Measurements from ENCODE around the gene TNRC6C.
A peak's percentile ranks its signal among the peaks of the same experiment; 100 is the strongest.
"Not testable (repeated sequence)": the region's sequence is repeated elsewhere in the genome, so short reads cannot be mapped to it uniquely, and the experiment has no call there.

The TNRC6C gene

DNA sequence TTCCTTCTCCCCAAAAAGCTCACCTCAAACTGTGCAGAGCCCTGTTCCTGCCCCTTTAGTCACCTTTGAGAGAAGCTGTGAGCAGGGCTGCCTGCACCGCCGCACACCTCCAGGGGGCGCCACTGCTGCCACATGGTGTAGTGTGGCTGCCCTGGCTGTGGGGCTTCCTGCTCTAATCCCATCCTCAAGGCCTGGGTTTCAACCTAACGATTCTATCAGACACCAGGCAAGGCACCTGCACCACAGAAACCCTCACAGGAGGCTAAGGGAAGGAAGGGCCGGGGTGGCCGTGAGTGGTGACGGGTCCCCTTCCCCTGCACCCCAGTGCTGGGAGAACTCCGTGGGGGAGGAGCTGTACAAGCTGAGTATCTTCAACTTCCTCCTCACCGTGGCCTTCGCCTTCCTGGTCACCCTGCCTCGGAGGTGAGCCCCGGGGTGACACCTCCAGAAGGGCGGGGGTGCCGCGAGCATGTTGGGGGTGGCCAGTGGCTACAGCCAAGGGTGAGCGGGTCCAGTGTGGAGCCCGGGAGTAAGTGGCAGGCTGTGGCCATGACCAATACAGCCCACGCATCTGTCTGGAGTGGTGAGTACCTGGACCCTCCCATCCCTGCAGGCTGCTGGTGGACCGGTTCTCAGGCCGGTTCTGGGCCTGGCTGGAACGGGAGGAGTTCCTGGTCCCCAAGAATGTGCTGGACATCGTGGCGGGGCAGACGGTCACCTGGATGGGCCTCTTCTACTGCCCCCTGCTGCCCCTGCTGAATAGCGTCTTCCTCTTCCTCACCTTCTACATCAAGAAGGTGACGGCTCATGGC is 179.1 kb downstream of the TNRC6C start:
- Histone ChIP-seq H3K9me3 (ENCODE audit: insufficient read depth, low read length, severe bottlenecking) (no peaks in the 10 kb centered on the region), H2AFZ (ENCODE audit: low read depth, low read length) (no peak overlapping the region), H3K4me2 (ENCODE audit: insufficient read depth, low read length) (no peak overlapping the region), H3K79me2 (ENCODE audit: insufficient read depth, low read length) (peaks cover 3% of the 10 kb centered on the region; the same call in 1 of the 2 replicates), H3K36me3 (ENCODE audit: insufficient read depth, low read length) (peaks cover 40% of the 10 kb centered on the region), H4K20me1 (ENCODE audit: insufficient read depth, low read length) (peaks cover 44% of the 10 kb centered on the region), H3K4me1 (ENCODE audit: insufficient read depth, low read length) (peaks cover 16% of the 10 kb centered on the region), H3K4me3 (ENCODE audit: low read depth in 1 of 2, low read length in 2 of 2) (no peak overlapping the region), H3K27me3 (ENCODE audit: insufficient read depth, low read length, poor library complexity) (no peaks in the 10 kb centered on the region), H3K9ac (ENCODE audit: low read depth, low read length) (no peak overlapping the region), H3K27ac (ENCODE audit: low read length) (no peak overlapping the region)
- TF ChIP-seq, protein P1, sequence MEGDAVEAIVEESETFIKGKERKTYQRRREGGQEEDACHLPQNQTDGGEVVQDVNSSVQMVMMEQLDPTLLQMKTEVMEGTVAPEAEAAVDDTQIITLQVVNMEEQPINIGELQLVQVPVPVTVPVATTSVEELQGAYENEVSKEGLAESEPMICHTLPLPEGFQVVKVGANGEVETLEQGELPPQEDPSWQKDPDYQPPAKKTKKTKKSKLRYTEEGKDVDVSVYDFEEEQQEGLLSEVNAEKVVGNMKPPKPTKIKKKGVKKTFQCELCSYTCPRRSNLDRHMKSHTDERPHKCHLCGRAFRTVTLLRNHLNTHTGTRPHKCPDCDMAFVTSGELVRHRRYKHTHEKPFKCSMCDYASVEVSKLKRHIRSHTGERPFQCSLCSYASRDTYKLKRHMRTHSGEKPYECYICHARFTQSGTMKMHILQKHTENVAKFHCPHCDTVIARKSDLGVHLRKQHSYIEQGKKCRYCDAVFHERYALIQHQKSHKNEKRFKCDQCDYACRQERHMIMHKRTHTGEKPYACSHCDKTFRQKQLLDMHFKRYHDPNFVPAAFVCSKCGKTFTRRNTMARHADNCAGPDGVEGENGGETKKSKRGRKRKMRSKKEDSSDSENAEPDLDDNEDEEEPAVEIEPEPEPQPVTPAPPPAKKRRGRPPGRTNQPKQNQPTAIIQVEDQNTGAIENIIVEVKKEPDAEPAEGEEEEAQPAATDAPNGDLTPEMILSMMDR (IDR thresholded peaks at IDR 0.05; ENCODE audit: borderline replicate concordance, extremely low read depth, low read length, poor library complexity, severe bottlenecking): peak; percentile 77
- no peak for TF ChIP-seq EZH2 (IDR thresholded peaks at IDR 0.05; ENCODE audit: borderline replicate concordance, low read depth, low read length, severe bottlenecking)
- ATAC-seq (ENCODE audit: insufficient read depth, low read depth): peak; percentile 49
- DNase-seq: peak; percentile 61

DNA sequence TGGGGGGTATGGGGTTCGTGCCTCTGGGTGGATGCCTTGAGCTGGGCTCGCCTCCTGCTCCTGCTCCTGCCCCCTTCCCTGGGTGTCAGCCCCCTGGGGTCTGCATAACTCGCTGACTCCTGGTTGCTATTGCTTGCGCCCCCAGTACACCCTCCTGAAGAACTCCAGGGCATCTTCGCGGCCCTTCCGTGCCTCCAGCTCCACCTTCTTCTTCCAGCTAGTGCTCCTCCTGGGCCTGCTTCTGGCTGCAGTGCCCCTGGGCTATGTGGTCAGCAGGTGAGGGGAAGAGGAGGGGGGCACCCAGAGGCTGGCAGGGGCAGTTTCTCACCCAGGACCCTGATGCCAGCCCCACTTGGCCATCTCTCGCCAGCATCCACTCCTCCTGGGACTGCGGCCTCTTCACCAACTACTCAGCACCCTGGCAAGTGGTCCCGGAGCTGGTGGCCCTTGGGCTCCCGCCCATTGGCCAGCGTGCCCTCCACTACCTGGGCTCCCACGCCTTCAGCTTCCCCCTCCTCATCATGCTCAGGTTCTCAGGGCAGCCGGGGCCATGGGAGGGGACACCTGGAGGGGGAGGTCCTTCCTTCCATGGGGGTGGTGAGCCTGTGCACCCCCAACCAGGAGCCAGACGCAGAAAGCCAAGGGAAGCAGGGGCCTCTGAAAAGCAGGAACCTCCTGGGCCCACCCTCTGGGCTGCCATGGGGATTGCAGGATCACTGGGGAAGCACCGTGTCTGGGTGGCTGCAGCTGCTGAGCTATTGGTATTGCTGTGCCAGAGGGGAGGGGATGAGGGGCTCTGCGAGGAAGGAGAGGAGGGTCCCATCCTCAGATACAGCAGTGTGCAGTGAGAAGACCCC is 179.9 kb downstream of the TNRC6C start:
- Histone ChIP-seq H3K4me2 (ENCODE audit: insufficient read depth, low read length) (no peak overlapping the region), H2AFZ (ENCODE audit: low read depth, low read length) (no peak overlapping the region), H3K36me3 (ENCODE audit: insufficient read depth, low read length) (peaks cover 31% of the 10 kb centered on the region), H3K27me3 (ENCODE audit: insufficient read depth, low read length, poor library complexity) (no peaks in the 10 kb centered on the region), H3K4me1 (ENCODE audit: insufficient read depth, low read length) (peaks cover 7% of the 10 kb centered on the region), H3K27ac (ENCODE audit: low read length) (no peak overlapping the region), H3K9ac (ENCODE audit: low read depth, low read length) (no peak overlapping the region), H3K79me2 (ENCODE audit: insufficient read depth, low read length) (no peaks in the 10 kb centered on the region), H3K9me3 (ENCODE audit: insufficient read depth, low read length, severe bottlenecking) (no peaks in the 10 kb centered on the region), H3K4me3 (ENCODE audit: low read depth in 1 of 2, low read length in 2 of 2) (no peak overlapping the region), H4K20me1 (ENCODE audit: insufficient read depth, low read length) (peaks cover 35% of the 10 kb centered on the region)
- TF ChIP-seq, protein P1 (IDR thresholded peaks at IDR 0.05; ENCODE audit: borderline replicate concordance, extremely low read depth, low read length, poor library complexity, severe bottlenecking): no peak
- TF ChIP-seq EZH2 (IDR thresholded peaks at IDR 0.05; ENCODE audit: borderline replicate concordance, low read depth, low read length, severe bottlenecking): no peak
- ATAC-seq (ENCODE audit: insufficient read depth, low read depth) (no peak), DNase-seq (no peak)

DNA sequence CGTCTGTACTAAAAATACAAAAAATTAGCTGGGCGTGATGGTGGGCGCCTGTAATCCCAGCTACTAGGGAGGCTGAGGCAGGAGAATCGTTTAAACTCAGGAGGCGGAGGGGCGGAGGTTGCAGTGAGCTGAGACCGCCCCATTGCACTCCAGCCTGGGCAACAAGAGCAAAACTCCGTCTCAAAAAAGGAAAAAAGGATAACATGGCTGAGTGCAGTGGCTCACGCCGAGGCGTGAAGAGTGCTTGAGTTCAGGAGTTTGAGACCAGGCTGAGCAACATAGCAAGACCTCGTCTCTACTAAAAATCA is 181.3 kb downstream of the TNRC6C start:
- not testable (repeated sequence) for H3K4me3 ChIP-seq (ENCODE audit: low read depth in 1 of 2, low read length in 2 of 2); H3K27ac ChIP-seq (ENCODE audit: low read length); H3K9me3 ChIP-seq (ENCODE audit: insufficient read depth, low read length, severe bottlenecking); H3K9ac ChIP-seq (ENCODE audit: low read depth, low read length); H2AFZ ChIP-seq (ENCODE audit: low read depth, low read length); H3K79me2 ChIP-seq (ENCODE audit: insufficient read depth, low read length); H3K27me3 ChIP-seq (ENCODE audit: insufficient read depth, low read length, poor library complexity); DNase-seq; H3K4me1 ChIP-seq (ENCODE audit: insufficient read depth, low read length); H3K4me2 ChIP-seq (ENCODE audit: insufficient read depth, low read length); ATAC-seq (ENCODE audit: insufficient read depth, low read depth)
- peaks cover 24% of the 10 kb centered on the region for H4K20me1 ChIP-seq (ENCODE audit: insufficient read depth, low read length)
- peaks cover 18% of the 10 kb centered on the region for H3K36me3 ChIP-seq (ENCODE audit: insufficient read depth, low read length)
